HTR-8/SVneo (cell line): ENCODE measurements around the gene OR52E8.

Experiments used
- DNase-seq: peaks from one replicate; pipeline ENCODE4 v3.0.0; 2011; ENCODE audit warnings: low spot score, mixed read lengths; ENCODE audit not compliant: insufficient read length
- FAIRE-seq: peaks from 2 replicates; lab custom pipeline; 2011; peaks lifted over from hg19 to GRCh38; lab: Jason Lieb, UNC

The OR52E8 gene

DNA sequence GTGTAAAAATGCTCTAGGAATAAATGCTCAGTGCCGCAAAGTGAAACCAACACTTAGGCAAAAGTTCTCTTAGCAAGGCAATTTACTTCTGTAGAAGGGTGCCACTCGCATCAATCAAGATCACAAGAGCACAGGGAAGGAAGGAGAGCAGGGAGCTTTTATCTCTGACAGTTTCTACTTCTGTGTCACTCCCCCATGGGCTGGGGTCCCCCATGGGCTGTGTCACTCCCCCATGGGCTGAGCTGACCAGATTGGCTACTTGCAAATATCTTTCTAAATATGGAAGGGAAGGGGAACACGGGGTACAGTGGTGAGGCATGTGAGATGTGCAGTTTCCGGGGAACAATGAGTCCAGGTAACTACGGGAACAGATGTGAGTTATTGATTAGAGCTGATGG lies 48.4 kb downstream of the OR52E8 start:
- DNase-seq (no peak), FAIRE-seq (no peak)

DNA sequence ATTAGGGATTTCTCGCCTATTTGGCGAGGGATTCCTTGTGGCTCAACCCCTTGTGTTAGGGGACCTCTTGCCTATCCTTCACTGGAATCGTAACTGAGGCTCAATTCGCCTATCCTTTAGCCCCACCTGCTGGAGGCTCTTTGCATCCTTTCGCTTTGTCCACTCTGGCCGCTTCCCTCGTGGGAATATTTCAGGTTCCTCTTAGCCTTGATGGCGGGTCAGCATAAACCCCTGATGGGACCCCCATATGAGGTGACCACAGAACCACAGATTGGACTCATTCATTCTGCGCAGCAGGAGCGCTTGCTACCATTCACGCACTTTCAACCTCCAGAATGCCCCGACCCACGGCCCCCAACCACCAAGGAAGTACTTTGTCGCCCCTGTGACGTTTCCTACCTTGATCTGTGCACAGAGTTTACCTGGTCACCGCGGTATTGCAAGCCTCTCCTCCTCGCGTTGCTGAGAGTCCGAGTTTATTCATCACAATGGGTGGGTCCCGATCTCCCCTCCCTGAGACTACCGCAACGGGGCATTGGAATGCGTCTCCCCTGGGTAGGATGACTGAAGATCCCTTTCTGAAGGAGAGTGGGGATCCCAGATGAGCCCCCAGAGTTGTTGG lies 48.9 kb downstream of the OR52E8 start, which contains the start of gene OR52N2:
Gene OR52N2, plus strand, starts transcription at position 425 of the 622 bp plus-strand sequence. CDS start 11,412 bp downstream, outside the sequence.
- peak; percentile 23 for DNase-seq
- FAIRE-seq: no peak

DNA sequence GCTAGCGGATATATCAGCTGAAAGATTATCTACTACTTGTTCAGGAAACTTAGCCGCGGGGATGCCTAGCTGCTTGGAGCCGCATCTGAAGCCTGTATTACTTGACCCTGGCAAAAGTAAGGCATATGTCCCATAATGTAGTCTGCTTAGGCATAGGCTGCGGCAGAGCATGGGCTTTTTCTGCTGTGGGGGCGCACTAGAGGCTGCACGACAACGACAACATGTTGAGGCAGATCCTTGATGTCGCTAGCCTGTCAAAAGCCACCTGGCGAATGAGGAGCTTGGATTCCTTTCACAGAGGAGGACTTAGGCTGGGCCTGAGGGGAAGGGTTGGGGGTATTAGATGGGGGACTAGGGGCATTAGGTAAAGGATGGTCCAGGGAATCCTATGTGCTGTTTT lies 49.9 kb downstream of the OR52E8 start:
- FAIRE-seq (no peak), DNase-seq (no peak)
